ENCODE results near the gene GRAMD4. TPM values are rescaled to one million over a fixed set of nuclear protein-coding genes. Genes with fewer than 3 reads are reported as not detected.

GRAMD4 gene
- total RNA-seq, 1 donor from 2014 or later, result 16.8 TPM

DNA sequence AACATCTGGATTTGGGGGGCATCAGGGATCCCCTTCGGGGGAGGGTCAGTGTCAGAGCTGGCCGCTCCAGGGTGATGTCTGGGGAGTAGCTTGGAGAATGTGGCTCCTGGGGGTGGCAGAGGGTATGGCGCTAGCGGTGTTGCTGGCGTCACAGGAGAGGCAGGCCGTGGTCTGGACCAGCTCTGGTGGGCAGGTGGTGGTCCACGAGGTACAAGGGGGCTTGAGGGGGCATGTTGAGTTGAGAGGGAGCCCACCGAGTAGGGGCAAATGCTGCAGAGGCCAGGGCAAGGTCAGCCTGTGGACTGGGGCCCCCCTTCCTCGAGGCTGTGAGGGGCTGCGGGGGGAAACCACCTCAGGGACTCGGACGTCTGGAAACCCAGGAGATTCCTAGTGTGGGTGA is 8.6 kb downstream of the GRAMD4 start:
- peaks cover 3% of the 10 kb centered on the region for H3K36me3 ChIP-seq (ENCODE audit: control insufficient read depth, insufficient read depth, low read length)
- TF ChIP-seq, protein P1, sequence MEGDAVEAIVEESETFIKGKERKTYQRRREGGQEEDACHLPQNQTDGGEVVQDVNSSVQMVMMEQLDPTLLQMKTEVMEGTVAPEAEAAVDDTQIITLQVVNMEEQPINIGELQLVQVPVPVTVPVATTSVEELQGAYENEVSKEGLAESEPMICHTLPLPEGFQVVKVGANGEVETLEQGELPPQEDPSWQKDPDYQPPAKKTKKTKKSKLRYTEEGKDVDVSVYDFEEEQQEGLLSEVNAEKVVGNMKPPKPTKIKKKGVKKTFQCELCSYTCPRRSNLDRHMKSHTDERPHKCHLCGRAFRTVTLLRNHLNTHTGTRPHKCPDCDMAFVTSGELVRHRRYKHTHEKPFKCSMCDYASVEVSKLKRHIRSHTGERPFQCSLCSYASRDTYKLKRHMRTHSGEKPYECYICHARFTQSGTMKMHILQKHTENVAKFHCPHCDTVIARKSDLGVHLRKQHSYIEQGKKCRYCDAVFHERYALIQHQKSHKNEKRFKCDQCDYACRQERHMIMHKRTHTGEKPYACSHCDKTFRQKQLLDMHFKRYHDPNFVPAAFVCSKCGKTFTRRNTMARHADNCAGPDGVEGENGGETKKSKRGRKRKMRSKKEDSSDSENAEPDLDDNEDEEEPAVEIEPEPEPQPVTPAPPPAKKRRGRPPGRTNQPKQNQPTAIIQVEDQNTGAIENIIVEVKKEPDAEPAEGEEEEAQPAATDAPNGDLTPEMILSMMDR (IDR thresholded peaks at IDR 0.05; ENCODE audit: insufficient read depth, low read length, severe bottlenecking), result no peak
- FAIRE-seq, result no peak

DNA sequence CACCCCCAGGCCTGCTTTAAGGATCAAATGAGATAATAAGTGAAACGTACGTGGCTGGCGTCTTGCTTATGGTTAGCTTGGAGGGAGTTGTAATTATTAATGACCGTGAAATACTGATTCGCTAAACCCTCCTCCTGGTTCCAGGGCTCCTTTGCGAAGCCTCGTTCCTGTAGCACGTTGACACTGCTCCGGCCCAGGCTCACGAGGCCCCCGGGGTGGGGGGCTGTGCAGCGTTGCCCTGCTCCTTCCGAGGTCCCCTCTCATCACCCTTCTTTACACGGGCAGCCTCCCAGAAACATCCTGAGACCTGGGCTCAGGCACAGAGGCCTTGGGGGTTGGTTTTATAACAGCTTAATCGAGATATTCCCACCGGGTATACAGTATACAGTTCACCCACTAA is 9.1 kb downstream of the GRAMD4 start:
- FAIRE-seq, result no peak
- TF ChIP-seq, protein P1 (IDR thresholded peaks at IDR 0.05; ENCODE audit: insufficient read depth, low read length, severe bottlenecking), result no peak
- Histone ChIP-seq H3K27me3 (ENCODE audit: control insufficient read depth, insufficient read depth, low read length) (no peaks in the 10 kb centered on the region), H3K4me3 (ENCODE audit: low read depth, low read length) (no peak overlapping the region), H3K36me3 (ENCODE audit: control insufficient read depth, insufficient read depth, low read length) (peaks cover 3% of the 10 kb centered on the region)
- DNase-seq (ENCODE audit: low read depth), result no peak

More for the DNA sequence above, 8.6 kb downstream of the GRAMD4 start:
- H3K27me3 ChIP-seq (ENCODE audit: control insufficient read depth, insufficient read depth, low read length), result no peaks in the 10 kb centered on the region
- H3K4me3 ChIP-seq (ENCODE audit: low read depth, low read length), result no peak overlapping the region
- DNase-seq (ENCODE audit: low read depth), result no peak

DNA sequence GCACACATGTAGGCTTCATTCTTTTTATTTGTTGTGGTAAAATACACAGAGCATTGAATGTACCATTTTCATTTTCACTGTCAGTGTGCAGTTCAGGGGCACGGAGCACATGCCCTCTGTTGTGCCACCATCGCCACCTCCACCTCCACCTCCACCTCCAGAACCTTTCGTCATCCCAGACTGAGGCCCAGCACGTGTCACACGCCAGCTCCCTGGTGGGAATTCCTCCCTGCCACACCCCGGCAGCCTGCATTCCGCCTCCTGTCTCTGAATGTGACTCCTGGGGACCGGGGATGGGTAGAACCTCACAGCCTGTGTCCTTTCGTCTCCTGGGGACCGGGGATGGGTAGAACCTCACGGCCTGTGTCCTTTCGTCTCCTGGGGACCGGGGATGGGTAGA is 10.9 kb downstream of the GRAMD4 start:
- Histone ChIP-seq H3K4me3 (ENCODE audit: low read depth, low read length) (no peak overlapping the region), H3K27me3 (ENCODE audit: control insufficient read depth, insufficient read depth, low read length) (no peaks in the 10 kb centered on the region), H3K36me3 (ENCODE audit: control insufficient read depth, insufficient read depth, low read length) (peaks cover 3% of the 10 kb centered on the region)
- DNase-seq (ENCODE audit: low read depth) (no peak), FAIRE-seq (no peak)
- TF ChIP-seq, protein P1 (IDR thresholded peaks at IDR 0.05; ENCODE audit: insufficient read depth, low read length, severe bottlenecking), result no peak

GRCh38 chr22:46632646-46633249 is 12.6 kb downstream of the GRAMD4 start:
- TF ChIP-seq, protein P1 (IDR thresholded peaks at IDR 0.05; ENCODE audit: insufficient read depth, low read length, severe bottlenecking), result no peak
- FAIRE-seq (no peak), DNase-seq (ENCODE audit: low read depth) (no peak)
- no peak overlapping the region for H3K4me3 ChIP-seq (ENCODE audit: low read depth, low read length)
- H3K27me3 ChIP-seq (ENCODE audit: control insufficient read depth, insufficient read depth, low read length), result no peaks in the 10 kb centered on the region
- H3K36me3 ChIP-seq (ENCODE audit: control insufficient read depth, insufficient read depth, low read length), result peaks cover 3% of the 10 kb centered on the region

DNA sequence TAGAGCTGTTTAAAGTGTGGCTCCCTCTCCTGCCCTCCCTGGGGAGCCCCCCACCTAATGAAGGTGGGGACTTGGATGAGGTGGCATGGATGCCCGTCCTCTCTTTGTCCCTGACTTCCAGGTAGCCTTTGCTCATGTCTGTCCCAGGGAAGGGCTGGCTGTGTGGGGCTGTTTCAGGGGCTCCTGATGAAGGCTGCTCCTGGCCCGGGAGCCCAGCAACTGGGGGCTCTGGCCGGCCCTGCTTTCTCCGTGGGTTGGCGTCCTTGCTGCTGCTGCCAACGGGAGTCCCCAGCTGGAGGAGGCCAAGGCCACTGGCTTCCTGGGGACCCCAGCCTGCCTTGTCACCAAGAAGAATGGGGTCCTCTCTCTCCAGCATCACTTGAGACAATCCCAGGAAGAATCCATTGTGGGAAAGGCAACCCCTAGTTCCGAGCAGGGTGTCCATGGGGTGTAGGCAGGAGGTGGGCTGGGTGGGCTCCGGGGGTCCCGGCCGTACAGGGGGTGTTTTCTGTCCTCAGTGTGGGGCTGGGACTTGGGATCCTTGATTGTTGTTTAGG is 13.2 kb downstream of the GRAMD4 start:
- Histone ChIP-seq H3K27me3 (ENCODE audit: control insufficient read depth, insufficient read depth, low read length) (no peaks in the 10 kb centered on the region), H3K4me3 (ENCODE audit: low read depth, low read length) (no peak overlapping the region), H3K36me3 (ENCODE audit: control insufficient read depth, insufficient read depth, low read length) (no peaks in the 10 kb centered on the region)
- TF ChIP-seq, protein P1 (IDR thresholded peaks at IDR 0.05; ENCODE audit: insufficient read depth, low read length, severe bottlenecking), result no peak
- no peak for FAIRE-seq
- no peak for DNase-seq (ENCODE audit: low read depth)

Measured in bronchial epithelial cell (primary cell).